Neural progenitor cell (in vitro differentiated cells): Measurements from ENCODE around the gene MUC12.

ENCODE experiments used
- EZH2 ChIP-seq: fragments of 200-600 bp; sonication (generic); IDR thresholded peaks from 2 replicates; pipeline ENCODE4 v1.6.1; 2017; ENCODE audit warnings: antibody characterized with exemption, mild to moderate bottlenecking, moderate library complexity
- EZH2phosphoT487 ChIP-seq: fragments of 200-600 bp; sonication (generic); IDR thresholded peaks from 2 replicates; pipeline ENCODE4 v1.6.1; 2017; ENCODE audit warnings: antibody characterized with exemption
- TF ChIP-seq, protein P1 (sequence below): fragments of 200-600 bp; sonication (generic); IDR thresholded peaks from 2 replicates; pipeline ENCODE4 v1.5.1; 2017; ENCODE audit warnings: antibody characterized with exemption, mild to moderate bottlenecking

GRCh38 chr7:101035941-101036340 is 66.6 kb downstream of the MUC12 start:
- TF ChIP-seq, protein P1, sequence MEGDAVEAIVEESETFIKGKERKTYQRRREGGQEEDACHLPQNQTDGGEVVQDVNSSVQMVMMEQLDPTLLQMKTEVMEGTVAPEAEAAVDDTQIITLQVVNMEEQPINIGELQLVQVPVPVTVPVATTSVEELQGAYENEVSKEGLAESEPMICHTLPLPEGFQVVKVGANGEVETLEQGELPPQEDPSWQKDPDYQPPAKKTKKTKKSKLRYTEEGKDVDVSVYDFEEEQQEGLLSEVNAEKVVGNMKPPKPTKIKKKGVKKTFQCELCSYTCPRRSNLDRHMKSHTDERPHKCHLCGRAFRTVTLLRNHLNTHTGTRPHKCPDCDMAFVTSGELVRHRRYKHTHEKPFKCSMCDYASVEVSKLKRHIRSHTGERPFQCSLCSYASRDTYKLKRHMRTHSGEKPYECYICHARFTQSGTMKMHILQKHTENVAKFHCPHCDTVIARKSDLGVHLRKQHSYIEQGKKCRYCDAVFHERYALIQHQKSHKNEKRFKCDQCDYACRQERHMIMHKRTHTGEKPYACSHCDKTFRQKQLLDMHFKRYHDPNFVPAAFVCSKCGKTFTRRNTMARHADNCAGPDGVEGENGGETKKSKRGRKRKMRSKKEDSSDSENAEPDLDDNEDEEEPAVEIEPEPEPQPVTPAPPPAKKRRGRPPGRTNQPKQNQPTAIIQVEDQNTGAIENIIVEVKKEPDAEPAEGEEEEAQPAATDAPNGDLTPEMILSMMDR: no peak
- TF ChIP-seq EZH2: no peak
- TF ChIP-seq EZH2phosphoT487: no peak
